GM21619 (cell line): ENCODE data around the gene SLC9A3.

Experiments
- ATAC-seq: cut with Tn5 transposase; IDR thresholded peaks from one replicate; pipeline ENCODE4 v1.9.1; 2021; ENCODE audit not compliant: unreplicated experiment

The SLC9A3 gene

DNA sequence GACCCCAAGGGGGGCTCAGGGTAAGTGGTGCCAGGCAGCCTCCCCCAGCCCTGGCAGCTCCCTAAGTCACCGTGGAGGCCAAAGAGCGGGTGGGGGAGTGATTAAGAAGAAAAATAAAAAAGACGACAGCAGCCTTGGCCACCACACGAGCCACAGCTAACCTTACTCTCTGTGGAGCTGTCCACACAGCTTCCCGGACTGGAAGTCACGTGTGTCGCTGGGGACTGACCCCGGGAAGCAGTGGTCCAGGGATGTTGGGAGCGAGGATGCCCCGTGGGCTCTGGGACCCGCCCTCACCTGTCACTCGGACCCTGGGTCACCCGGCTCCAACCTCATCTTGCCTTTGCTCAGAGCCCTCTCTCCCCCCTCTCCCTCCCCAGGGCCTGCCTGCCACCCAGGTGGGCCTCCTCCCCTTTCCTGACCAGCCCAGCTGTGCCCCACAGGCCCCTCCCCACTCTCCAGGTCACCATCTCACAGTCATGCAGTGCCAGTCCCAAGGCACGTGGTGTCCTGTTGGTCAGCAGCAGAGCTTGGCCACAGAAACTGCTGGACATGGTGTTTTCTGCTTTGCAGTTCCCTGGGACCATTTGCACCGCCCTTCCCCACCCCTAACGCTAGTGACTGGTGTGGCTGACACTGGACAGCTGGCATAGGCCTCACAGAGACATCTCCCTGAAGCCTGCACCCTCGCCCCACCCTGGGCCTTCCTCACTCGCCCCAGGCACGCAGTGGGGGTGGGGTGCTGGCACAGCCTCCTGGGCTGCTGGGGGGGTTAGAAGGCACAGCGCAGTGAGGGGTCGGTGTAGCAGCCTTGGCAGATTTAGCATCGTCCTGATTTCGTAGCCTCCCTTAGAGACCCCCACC is 91.1 kb downstream of the SLC9A3 start:
- no peak for ATAC-seq

GRCh38 chr5:432201-432927 is 91.9 kb downstream of the SLC9A3 start:
- ATAC-seq = no peak

DNA sequence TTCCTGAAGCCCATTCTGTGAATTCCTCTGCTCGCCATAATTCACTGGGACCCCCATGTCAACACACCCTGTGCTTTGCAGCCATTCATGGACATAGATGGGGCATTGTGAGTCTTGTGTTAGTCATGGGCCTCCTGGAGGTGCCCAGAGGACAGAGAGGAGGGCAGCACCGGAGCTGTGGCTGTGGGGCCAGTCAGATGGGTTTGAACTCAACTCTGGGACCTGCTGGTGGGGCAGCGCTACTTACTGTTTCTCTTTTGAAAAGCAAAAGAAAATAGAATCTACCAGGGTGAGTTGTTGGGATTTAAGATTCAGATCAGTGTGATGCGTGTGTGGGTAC is 92.6 kb downstream of the SLC9A3 start:
- no peak for ATAC-seq

- peak; percentile 70 for ATAC-seq
Measured at GRCh38 chr5:431001-431710, 93.1 kb downstream of the SLC9A3 start.

DNA sequence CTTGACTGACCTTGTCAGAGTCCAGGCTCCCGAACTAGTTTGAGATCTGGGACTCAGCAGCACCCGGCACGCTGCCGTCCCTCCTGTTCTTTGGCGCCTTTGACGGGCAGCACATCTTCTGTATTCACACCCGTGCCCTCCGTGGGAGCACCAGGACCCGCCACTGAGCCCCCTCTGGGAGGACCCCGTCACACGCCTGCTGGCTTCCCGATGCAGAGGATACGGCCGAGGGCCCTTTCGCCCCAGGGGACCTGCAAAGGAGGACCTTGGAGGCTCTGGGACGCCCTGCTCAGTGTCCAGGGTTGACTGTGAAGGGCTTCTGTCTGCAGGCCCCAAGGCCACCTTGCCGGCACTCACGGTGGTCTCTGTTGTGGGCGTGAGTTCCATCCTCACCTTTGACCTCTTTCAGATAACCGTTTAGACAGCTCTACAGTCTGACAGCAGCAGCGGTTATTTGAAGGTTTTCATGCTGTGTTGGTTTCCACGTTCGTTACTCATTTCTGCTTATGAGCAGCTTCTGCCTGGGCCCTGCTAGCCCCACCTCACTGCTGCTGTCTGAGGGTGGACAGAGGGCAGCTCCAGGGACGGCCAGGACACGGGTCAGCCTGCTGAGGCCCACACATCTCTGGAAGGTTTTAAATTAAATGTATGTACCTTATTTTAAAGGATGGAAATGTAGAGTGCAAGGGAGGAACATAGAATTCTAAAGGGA is 93.9 kb downstream of the SLC9A3 start:
- ATAC-seq = no peak

DNA sequence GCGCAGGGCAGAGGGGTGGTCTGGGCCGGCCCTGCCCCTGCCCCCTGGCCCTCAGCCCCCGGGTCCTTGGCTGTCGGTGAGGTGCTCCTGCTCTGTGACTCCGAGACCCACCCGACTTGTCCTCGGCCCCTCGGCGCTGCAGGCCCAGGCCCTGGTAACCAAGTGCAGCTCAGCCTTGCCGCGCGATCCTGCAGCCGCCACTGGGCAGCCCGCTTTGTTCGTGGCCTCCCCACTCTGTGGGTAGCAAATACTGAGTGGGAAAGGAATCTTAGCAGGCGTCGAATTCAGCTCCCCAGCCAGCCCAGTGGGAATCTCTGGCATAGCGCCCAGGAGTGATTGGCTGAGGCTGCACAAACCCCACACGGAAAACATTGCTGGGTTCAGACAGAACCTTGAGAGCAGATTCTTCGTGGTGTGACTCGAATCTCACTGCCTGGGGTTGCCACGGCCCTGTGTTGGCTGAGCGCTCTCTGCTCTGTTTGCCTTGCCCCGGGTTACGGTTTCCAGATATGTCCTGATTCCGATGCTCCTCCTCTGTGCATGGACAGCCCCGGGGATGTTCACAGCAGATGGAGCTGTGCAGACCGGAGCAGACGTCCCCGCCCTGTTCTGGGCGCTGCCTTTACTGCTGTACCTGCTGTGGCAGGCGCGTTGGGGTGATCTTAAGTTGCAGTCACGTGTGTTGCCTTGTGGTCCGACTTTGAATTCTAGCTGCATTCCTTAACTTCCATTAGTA is 94.6 kb downstream of the SLC9A3 start:
- ATAC-seq = no peak

- no peak for ATAC-seq
Measured at GRCh38 chr5:428754-429452, 95.3 kb downstream of the SLC9A3 start.

- no peak for ATAC-seq
Measured at GRCh38 chr5:428219-428618, 96.0 kb downstream of the SLC9A3 start.

DNA sequence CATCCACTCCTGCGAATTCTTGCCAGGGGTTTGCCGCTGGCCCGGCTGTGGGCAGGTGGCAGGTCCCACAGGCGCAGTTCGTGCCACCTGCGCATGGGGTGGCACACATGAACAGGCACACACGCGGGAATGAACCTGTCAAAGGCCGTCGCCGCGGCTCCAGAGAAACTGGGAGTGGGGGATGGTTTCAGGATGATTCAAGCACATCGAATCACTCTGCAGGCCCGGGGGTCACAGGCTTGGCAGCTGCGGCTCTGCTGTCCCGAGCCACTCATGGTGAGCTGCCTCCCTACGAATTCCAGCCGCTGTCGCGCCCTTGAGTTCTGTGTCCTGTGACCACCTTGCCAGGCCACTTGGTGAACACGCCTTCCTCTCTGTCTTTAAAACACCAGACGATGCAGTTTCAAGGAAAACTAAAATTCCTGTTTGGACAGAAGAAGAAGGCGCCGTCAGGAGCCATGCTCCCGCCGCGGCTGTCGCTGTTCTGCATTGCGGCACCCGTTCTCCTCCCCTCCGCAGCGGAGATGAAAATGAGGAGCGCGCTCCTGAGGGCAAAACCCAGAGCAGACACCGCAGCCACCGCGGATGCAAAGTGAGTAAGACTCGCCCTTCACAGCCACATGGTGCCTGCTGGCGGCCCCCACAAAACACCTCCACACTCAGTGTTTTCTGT is 96.7 kb downstream of the SLC9A3 start:
- no peak for ATAC-seq

- no peak for ATAC-seq
Measured at GRCh38 chr5:426392-426976, 97.8 kb downstream of the SLC9A3 start.

- no peak for ATAC-seq
Measured at GRCh38 chr5:425714-426113, 98.5 kb downstream of the SLC9A3 start.

GRCh38 chr5:424301-425110 is 99.7 kb downstream of the SLC9A3 start:
- peak; percentile 83 for ATAC-seq

DNA sequence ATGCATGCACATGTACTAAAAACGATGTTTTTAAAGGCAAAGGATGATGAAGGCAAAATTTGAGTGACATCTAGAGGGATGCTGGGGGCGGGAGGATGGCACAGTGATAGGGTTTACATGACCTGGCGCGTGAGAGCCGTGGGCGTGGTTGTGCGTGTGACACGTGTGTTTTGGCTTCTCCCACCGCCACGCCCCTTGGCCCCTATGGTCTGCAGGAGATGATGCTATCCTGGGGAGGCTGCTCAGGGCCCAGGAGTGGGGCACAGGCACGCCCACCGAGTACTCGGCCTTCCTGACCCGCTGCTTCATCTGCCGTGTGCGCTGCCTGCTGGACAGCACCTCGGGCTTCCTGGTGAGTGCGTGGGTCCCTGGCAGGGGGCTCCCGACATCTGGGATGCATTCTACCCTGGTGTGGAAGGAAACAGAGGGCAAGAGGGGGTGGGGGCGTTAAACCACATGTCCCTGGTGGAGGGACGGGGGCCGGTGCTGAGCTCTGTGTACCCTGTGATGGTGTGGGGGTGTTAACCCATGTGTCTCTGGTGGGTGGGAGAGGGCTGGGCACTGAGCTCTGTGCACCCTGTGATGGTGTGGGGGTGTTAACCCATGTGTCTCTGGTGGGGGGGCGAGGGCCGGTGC is 100.5 kb downstream of the SLC9A3 start:
- no peak for ATAC-seq

DNA sequence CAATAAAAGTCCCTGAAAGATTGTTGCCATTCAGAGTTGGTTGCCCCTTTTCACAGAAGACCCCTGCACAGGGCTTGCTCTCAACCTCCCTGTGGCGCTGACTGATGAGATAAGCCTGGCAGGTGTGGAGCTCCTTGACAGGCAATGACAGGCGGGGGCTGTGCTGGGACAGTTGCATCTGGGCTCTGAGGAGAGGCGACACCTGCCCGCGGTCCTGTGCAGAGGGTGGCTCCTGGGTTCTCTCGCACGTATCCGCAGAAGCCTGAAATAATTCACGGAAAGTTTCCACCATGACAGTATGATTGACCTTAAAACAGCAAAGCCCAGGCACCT is 101.0 kb downstream of the SLC9A3 start:
- no peak for ATAC-seq

GRCh38 chr5:422323-423232 is 101.7 kb downstream of the SLC9A3 start:
- no peak for ATAC-seq

GRCh38 chr5:421901-422300 is 102.3 kb downstream of the SLC9A3 start:
- no peak for ATAC-seq
